GM12865 (cell line): ENCODE data around the gene MAPK1.
"Not testable (repeated sequence)": the region's sequence is repeated elsewhere in the genome, so short reads cannot be mapped to it uniquely, and the experiment has no call there.

Experiments
- DNase-seq: peaks from one replicate; pipeline ENCODE4 v3.0.0; 2010; ENCODE audit warnings: low read depth
- H3K4me3 ChIP-seq: 2 replicates; pipeline ENCODE4 v1.5.1; 2011; ENCODE audit warnings: mild to moderate bottlenecking, low read depth, low read length, control low read depth
- CTCF ChIP-seq: IDR thresholded peaks from 2 replicates; pipeline ENCODE4 v1.5.1; 2011; ENCODE audit warnings: low read length, control low read depth, low read depth, inconsistent platforms; ENCODE audit not compliant: insufficient read depth; ENCODE audit errors: missing control alignments

Gene MAPK1

GRCh38 chr22:21725956-21726649, 141.3 kb downstream of the MAPK1 start:
- DNase-seq: no peak
- no peak for TF ChIP-seq CTCF
- H3K4me3 ChIP-seq: no peak overlapping the region

- DNase-seq, H3K4me3 ChIP-seq: not testable (repeated sequence)
These were observed 142.9 kb downstream of the MAPK1 start for GRCh38 chr22:21724496-21724895.

GRCh38 chr22:21721195-21721852, 146.1 kb downstream of the MAPK1 start:
- not testable (repeated sequence) for H3K4me3 ChIP-seq, DNase-seq

GRCh38 chr22:21720191-21720859, 147.1 kb downstream of the MAPK1 start:
- H3K4me3 ChIP-seq, DNase-seq: not testable (repeated sequence)

- no peak for TF ChIP-seq CTCF
- H3K4me3 ChIP-seq: no peak overlapping the region
- no peak for DNase-seq
These were observed 148.4 kb downstream of the MAPK1 start for GRCh38 chr22:21719024-21719423.

- no peak for DNase-seq
- H3K4me3 ChIP-seq: no peak overlapping the region
- TF ChIP-seq CTCF: no peak
These were observed 148.9 kb downstream of the MAPK1 start for GRCh38 chr22:21718499-21718898.

GRCh38 chr22:21716395-21717122, 150.9 kb downstream of the MAPK1 start:
- DNase-seq, H3K4me3 ChIP-seq: not testable (repeated sequence)

GRCh38 chr22:21714786-21715185, 152.7 kb downstream of the MAPK1 start:
- TF ChIP-seq CTCF: no peak
- H3K4me3 ChIP-seq: no peak overlapping the region
- DNase-seq: no peak
